Fibroblast of mammary gland (primary cell): ENCODE results near the gene RNU2-1.
"Not testable (repeated sequence)": the region's sequence is repeated elsewhere in the genome, so short reads cannot be mapped to it uniquely, and the experiment has no call there.

Source experiments
- DNase-seq: peaks from one replicate; pipeline ENCODE4 v3.0.0-alpha.2; 2010; ENCODE audit warnings: low read depth
- H3K4me3 ChIP-seq: 2 replicates; pipeline ENCODE4 v1.5.1; 2011; ENCODE audit warnings: low read depth, mild to moderate bottlenecking, low read length, moderate library complexity; ENCODE audit not compliant: control insufficient read depth
- CTCF ChIP-seq: conservative IDR thresholded peaks from 2 replicates; pipeline ENCODE4 v1.5.1; 2011; ENCODE audit warnings: low read depth, low read length, inconsistent platforms; ENCODE audit not compliant: control insufficient read depth, insufficient read depth

RNU2-1 gene

GRCh38 chr17:43210576-43210975 lies 23.2 kb downstream of the RNU2-1 start:
- no peak overlapping the region for H3K4me3 ChIP-seq
- TF ChIP-seq CTCF, result no peak
- no peak for DNase-seq

GRCh38 chr17:43203013-43203412 lies 30.8 kb downstream of the RNU2-1 start:
- H3K4me3 ChIP-seq, DNase-seq: not testable (repeated sequence)

GRCh38 chr17:43200127-43200526 lies 33.6 kb downstream of the RNU2-1 start:
- DNase-seq, result no peak
- TF ChIP-seq CTCF, result no peak
- H3K4me3 ChIP-seq, result no peak overlapping the region

- DNase-seq, result no peak
- no peak for TF ChIP-seq CTCF
- H3K4me3 ChIP-seq, result no peak overlapping the region
Observed at GRCh38 chr17:43199633-43200032, 34.1 kb downstream of the RNU2-1 start.

- H3K4me3 ChIP-seq, result no peak overlapping the region
- no peak for TF ChIP-seq CTCF
- DNase-seq, result no peak
Observed at GRCh38 chr17:43193251-43193650, 40.5 kb downstream of the RNU2-1 start.

- DNase-seq, H3K4me3 ChIP-seq: not testable (repeated sequence)
Observed at GRCh38 chr17:43186656-43187055, 47.1 kb downstream of the RNU2-1 start.

- no peak for TF ChIP-seq CTCF
- no peak overlapping the region for H3K4me3 ChIP-seq
- DNase-seq, result no peak
Observed at GRCh38 chr17:43183921-43184320, 49.9 kb downstream of the RNU2-1 start.
